Left colon (tissue), 2 donors: ENCODE data around the gene CACHD1. TPM values are rescaled to one million over a fixed set of nuclear protein-coding genes. Genes with fewer than 3 reads are reported as not detected.

Experiments used
- ATAC-seq: fragments of 200-7000 bp; cut with Tn5 transposase; one replicate; pipeline ENCODE4 v1.9.1; 2020; ENCODE audit warnings: mild to moderate bottlenecking, moderate library complexity
- DNase-seq, 2 donors: peaks; one replicate each; pipeline ENCODE4 v3.0.0-alpha.2; 2020
- intact Hi-C, 2 donors: fragments of 100-400 bp; cut with DNase I in 1 of 2; cut with micrococcal nuclease in 1 of 2; formaldehyde crosslinking; loops; one replicate each; pipeline versions ENCODE4 v1.11.2 to v1.14.0; 2022; cut with DNase I, micrococcal nuclease
- total RNA-seq, 2 donors: library from RNA; stranded (reverse); fragmentation: NEBNext Ultra II Directional; extraction: Animal tissue kit (Norgen Biotek cat#: 25700); gene quantifications; one replicate each; pipeline ENCODE4 v1.2.1, GENCODE V29; 2021
- donor health status: DM: no; HTN: no; CAD: no.
- donor health status: DM: yes; HTN: yes; CAD: no.

The CACHD1 gene
- total RNA-seq, 2 donors from 2014 or later: 1.4 to 2.6 TPM

- intact Hi-C loops: no loop called here
- DNase-seq: peak in 1 of 2 donors; percentile 19
- ATAC-seq: peak; percentile 31
These were observed 1.5 kb downstream of the CACHD1 start for GRCh38 chr1:64471218-64472039.

- intact Hi-C loops: no loop called here
- ATAC-seq (no peak), DNase-seq (no peak)
These were observed 2.1 kb downstream of the CACHD1 start for GRCh38 chr1:64472040-64472376.

GRCh38 chr1:64472805-64473204 is 2.9 kb downstream of the CACHD1 start:
- intact Hi-C loops: no loop called here
- ATAC-seq: no peak
- DNase-seq: no peak

GRCh38 chr1:64473367-64473766 is 3.4 kb downstream of the CACHD1 start:
- intact Hi-C loops: no loop called here
- ATAC-seq (no peak), DNase-seq (no peak)

GRCh38 chr1:64474133-64474532 is 4.2 kb downstream of the CACHD1 start:
- intact Hi-C loops: no loop called here
- ATAC-seq (no peak), DNase-seq (no peak)

GRCh38 chr1:64474665-64475439 is 4.9 kb downstream of the CACHD1 start:
- peak; percentile 83 for ATAC-seq
- intact Hi-C loops: no loop called here
- peak; percentile 70 to 86 for DNase-seq

- DNase-seq: no peak
- intact Hi-C loops: no loop called here
These were observed 6.5 kb downstream of the CACHD1 start for GRCh38 chr1:64476251-64476952.

GRCh38 chr1:64478594-64479470 is 8.9 kb downstream of the CACHD1 start:
- no peak for ATAC-seq
- intact Hi-C loops: no loop called here
- DNase-seq: no peak

More at GRCh38 chr1:64476251-64476952, 6.5 kb downstream of the CACHD1 start:
- no peak for ATAC-seq

GRCh38 chr1:64479874-64480273 is 9.9 kb downstream of the CACHD1 start:
- intact Hi-C loops: no loop called here
- no peak for ATAC-seq
- DNase-seq: no peak

- DNase-seq: no peak
- intact Hi-C loops: no loop called here
These were observed 11.3 kb downstream of the CACHD1 start for GRCh38 chr1:64480999-64481772.

GRCh38 chr1:64482128-64482527 is 12.2 kb downstream of the CACHD1 start:
- DNase-seq (no peak), ATAC-seq (no peak)
- intact Hi-C loops: no loop called here

More at GRCh38 chr1:64480999-64481772, 11.3 kb downstream of the CACHD1 start:
- peak; percentile 59 for ATAC-seq

- intact Hi-C loops: no loop called here
- ATAC-seq (no peak), DNase-seq (no peak)
These were observed 12.8 kb downstream of the CACHD1 start for GRCh38 chr1:64482720-64483119.

GRCh38 chr1:64483731-64484414 is 13.9 kb downstream of the CACHD1 start:
- intact Hi-C loops: no loop called here
- DNase-seq: no peak
- ATAC-seq: no peak

GRCh38 chr1:64484651-64485050 is 14.7 kb downstream of the CACHD1 start:
- no peak for ATAC-seq
- no peak for DNase-seq
- intact Hi-C loops: no loop called here

- intact Hi-C loops: no loop called here
- ATAC-seq: no peak
These were observed 16.3 kb downstream of the CACHD1 start for GRCh38 chr1:64486193-64486592.

GRCh38 chr1:64487061-64487460 is 17.1 kb downstream of the CACHD1 start:
- no peak for ATAC-seq
- DNase-seq: no peak
- intact Hi-C loops: no loop called here

More at GRCh38 chr1:64486193-64486592, 16.3 kb downstream of the CACHD1 start:
- no peak for DNase-seq

GRCh38 chr1:64488862-64489261 is 18.9 kb downstream of the CACHD1 start:
- DNase-seq: no peak
- ATAC-seq: no peak
- intact Hi-C loops: no loop called here
